ENCODE measurements around the gene CFAP74. TPM values are rescaled to one million over a fixed set of nuclear protein-coding genes. Genes with fewer than 3 reads are reported as not detected.

Gene CFAP74
- total RNA-seq, 1 experiment from 2014 or later: not detected

DNA sequence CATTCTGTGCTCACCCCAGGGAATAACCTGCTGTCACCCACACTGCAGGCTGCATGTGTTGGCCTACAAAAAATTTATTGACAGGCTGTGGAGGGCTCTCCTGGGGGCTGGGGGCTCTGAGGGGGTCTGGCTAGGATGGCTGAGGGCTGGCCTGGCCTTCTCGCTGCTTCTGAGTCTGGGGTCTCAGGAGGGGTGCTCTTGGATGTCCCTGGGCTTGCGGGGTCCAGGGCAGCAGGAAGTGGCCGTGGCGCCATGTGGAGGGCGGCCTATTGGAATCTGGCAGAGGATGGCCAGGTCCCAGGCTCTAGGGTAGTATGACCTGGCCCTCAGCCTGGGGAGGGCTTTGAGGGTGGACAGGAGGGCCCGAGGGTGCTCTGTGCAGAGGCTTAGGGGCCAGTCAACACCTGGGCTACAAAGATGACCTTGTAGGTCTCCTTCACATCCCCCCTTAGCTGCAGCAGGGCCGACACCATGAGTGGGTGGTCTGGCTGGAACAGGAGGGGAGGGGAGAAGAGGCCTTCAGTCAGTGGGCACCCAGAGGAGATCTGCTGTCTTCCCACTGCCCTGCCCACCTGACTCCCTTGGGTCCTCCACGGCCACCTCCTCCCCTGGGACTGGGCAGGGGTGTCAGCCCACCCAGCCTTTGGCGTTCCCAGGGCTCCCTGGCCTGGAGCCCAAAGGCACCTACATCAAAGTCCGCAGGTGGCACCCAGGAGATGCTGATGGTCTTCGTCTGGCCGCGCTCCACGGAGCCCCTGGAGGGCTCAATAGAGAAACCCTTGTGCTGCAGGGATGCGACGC lies 81.5 kb downstream of the CFAP74 start:
- no peak overlapping the region for H3K4me3 ChIP-seq
- DNase-seq: no peak
- no peaks in the 10 kb centered on the region for H3K36me3 ChIP-seq
- H3K27me3 ChIP-seq: peaks cover 17% of the 10 kb centered on the region
- no peaks in the 10 kb centered on the region for H3K9me3 ChIP-seq (replicated peaks)
- no peak overlapping the region for H3K27ac ChIP-seq
- H3K4me1 ChIP-seq: no peaks in the 10 kb centered on the region

DNA sequence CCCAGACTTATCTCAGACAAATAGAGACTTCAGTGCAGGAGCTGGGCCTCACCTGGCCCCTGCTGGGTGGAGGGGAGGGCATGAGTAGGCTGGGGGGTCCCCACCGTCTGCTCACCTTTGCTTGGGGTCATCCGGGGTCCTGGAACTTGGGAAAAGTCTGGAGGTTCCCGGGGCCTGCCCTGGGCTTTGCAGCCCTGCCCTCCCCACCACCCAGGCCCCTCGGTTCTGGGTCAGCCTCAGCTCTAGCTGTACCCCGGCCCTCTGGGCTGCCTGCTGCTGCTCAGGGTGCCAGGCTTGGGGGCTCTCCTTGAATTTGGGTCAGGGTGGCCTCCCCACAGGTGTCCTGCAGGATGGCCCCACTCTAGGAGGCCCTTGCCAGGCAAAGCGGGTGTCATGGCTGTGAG lies 82.1 kb downstream of the CFAP74 start:
- Histone ChIP-seq H3K4me1 (no peaks in the 10 kb centered on the region), H3K4me3 (no peak overlapping the region), H3K36me3 (no peaks in the 10 kb centered on the region), H3K9me3 (replicated peaks) (no peaks in the 10 kb centered on the region), H3K27ac (no peak overlapping the region), H3K27me3 (peaks cover 17% of the 10 kb centered on the region)
- DNase-seq: no peak

DNA sequence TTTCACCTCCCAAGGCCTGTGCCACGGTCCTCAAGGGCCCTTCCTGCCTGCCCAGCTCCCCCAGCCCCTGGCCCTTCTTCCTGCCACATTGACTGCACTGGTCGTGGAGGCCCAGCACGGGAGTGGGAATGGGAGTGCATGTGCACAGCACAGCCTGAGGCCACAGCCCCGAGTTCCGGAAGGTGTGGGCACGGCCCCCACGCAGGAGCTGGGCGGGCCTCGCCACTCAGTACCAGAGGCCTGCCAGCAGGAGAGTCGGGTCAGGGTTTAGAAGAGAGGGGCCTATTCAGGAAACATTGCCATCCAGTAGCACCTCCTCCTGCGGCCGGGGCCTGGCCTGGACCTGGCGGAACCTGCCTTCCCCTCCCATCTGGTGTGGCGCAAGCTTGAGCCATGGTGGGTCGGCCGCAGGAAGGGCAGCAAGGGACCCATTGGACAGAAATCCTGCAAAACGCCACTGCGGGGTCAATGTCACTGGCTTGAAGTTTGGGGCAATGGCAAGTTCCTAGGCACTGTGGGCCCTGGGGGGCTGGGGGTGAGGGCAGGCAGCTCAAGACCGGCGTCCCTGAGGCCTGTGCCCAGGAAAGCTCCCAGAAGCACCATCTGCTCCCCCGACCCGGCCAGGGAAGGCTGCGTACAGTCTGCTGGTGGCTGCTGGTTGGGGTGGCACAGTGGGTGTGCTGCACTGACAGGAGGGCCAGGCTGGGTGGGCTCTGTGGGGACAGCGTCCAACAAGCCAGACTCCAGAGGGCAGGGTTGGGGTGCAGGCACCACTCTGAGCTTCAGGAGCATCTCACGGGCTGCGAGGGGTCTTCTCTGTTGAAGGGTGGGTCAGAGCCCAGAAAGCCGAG lies 82.8 kb downstream of the CFAP74 start:
- Histone ChIP-seq H3K4me1 (no peaks in the 10 kb centered on the region), H3K36me3 (no peaks in the 10 kb centered on the region), H3K4me3 (no peak overlapping the region), H3K27me3 (peaks cover 17% of the 10 kb centered on the region), H3K9me3 (replicated peaks) (no peaks in the 10 kb centered on the region), H3K27ac (no peak overlapping the region)
- no peak for DNase-seq

DNA sequence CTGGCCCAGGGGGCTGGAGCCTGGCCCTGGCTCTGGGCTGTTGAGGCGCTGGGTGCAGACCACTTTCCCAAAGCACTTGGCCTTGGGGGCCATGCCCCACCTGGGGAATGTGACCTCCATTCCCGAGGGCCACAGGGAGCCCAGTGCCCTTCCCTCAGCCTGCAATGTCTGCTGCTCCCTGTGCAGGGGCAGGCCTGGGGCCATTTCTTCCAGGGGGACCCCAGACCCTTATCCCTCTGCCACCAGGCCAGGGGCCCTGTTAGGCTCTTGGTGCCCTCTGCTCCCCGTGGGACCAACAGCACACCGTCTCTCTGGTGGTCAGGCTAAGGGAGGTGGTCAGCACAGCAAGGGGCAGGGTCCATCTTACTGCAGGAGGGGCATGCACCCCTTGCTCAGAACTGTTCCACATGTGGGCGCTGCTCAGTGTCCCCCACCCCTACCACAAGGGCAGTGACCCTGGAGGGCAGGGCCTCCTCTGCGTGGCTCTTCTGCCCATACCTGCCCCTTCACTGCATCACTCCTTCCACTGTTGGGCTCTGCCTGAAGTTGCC lies 83.5 kb downstream of the CFAP74 start:
- no peak for DNase-seq
- peaks cover 2% of the 10 kb centered on the region for H3K4me1 ChIP-seq
- H3K27ac ChIP-seq: no peak overlapping the region

DNA sequence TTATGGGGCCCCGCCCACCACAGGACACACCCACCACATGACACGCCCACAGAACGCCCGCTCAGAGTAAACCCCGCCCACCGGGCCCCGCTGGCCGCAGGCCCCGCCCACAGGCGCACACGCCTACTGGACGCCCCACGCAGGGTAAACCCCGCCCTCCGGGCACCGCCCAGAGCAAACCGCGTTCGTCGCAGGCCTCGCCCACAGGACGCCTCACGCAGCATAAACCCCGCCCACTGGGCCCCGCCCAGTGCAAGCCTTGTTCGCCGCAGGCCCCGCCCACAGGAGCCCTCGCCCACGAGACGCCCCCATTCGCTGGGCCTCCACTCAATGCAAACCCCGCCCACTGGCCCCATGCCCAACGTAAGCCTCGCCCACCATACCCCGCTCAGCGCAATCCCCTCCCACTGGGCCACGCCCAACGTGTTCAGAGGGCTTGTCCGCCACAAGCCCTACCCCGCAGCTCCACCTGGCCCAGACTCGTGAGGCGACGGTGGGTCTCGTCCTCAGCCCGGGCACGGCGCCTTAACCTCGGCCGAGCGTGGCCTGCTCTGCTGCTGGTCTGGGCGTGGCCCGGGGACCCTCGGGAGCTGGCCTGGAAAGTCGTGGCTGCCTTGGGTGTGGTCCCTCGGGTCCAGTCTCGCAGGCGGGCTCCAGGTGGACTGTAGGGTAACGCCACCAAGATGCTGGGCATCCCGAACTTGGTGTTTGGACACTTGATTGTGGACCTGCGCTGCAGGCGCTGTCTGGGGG lies 84.1 kb downstream of the CFAP74 start:
- Histone ChIP-seq H3K36me3 (no peaks in the 10 kb centered on the region), H3K9me3 (replicated peaks) (no peaks in the 10 kb centered on the region), H3K4me1 (peaks cover 8% of the 10 kb centered on the region), H3K27me3 (peaks cover 14% of the 10 kb centered on the region), H3K27ac (no peak overlapping the region), H3K4me3 (peak overlapping the region; percentile 51)
- peak; percentile 96 for DNase-seq

More for the DNA sequence above, 83.5 kb downstream of the CFAP74 start:
- Histone ChIP-seq H3K4me3 (no peak overlapping the region), H3K36me3 (no peaks in the 10 kb centered on the region), H3K9me3 (replicated peaks) (no peaks in the 10 kb centered on the region), H3K27me3 (peaks cover 17% of the 10 kb centered on the region)

DNA sequence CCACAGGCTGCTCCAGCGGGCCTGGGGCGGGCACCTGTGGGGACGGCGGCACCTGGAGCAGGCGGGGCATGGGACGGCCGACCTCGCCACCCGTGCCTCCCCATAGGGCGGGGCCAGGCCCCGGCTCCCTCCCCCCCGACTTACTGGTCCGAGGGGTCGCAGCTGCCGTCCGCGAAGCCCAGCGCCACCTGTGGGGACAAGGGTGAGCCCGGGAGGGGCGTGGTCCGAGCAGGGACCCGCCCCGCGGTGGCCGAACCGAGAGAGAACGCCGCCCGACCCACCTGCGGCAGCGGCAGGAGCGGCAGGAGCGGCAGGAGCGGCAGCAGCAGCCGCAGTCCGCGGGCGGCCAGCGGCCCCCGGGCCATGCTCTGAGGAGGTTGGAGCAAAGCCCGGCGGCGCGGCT lies 84.7 kb downstream of the CFAP74 start, which contains the start of gene TMEM52:
Gene TMEM52 (minus strand): TSS at position 379 of the 403 bp plus-strand sequence. CDS start 14 bp downstream, at position 365.
- peaks cover 12% of the 10 kb centered on the region for H3K27me3 ChIP-seq
- H3K4me1 ChIP-seq: peaks cover 14% of the 10 kb centered on the region
- H3K36me3 ChIP-seq: no peaks in the 10 kb centered on the region
- H3K4me3 ChIP-seq: peak within 1 kb of the TSS; percentile 51
- H3K9me3 ChIP-seq (replicated peaks): no peaks in the 10 kb centered on the region
- DNase-seq: no peak
- no peak within 1 kb of the TSS for H3K27ac ChIP-seq

DNA sequence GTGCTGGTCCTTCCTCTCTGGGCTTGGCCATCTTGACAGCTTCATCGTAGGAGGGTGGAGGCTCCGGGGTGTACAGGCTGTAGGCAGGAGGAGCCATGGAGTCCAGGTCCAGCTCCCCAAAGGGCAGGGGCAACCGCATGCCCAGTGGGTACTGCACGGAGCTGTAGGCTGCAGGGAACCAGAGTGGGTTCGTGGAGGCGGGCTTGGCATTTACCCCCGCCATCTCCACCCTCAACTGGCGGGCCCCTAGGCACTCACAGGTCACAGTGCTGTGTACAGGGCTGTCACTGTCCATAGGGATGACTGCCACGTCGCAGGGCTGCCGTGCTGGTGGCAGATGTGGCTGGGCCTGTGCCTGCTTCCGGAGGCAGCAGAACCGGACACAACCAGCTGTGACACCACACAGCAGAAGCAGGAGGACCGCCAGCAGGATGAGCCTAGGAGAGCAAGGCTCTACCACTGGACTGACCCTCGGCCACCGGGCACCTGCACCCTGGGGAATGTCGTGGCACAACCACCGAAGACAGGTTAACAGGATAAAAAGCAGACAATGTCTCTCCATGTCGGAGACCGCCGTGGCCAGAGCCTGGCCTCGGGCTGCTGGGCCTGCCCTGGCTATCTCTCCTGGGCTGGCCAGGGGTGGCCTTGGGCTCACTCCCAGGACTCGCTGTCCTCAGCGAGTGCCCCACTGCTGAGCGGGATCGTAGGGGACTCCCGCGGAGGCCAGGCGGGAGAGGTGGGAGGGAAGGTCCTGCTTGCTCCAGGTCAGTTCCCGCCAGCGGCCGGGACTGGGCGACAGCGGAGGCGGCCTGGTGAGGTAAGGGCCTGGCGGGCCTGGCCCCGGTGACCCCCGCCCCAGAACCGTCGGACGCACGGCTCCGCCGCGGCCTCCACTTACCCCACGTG lies 85.3 kb downstream of the CFAP74 start:
- DNase-seq: no peak
- no peak overlapping the region for H3K27ac ChIP-seq
- peaks cover 17% of the 10 kb centered on the region for H3K4me1 ChIP-seq
- H3K27me3 ChIP-seq: peaks cover 9% of the 10 kb centered on the region
- peak overlapping the region; percentile 51 for H3K4me3 ChIP-seq
- H3K36me3 ChIP-seq: no peaks in the 10 kb centered on the region
- no peaks in the 10 kb centered on the region for H3K9me3 ChIP-seq (replicated peaks)

DNA sequence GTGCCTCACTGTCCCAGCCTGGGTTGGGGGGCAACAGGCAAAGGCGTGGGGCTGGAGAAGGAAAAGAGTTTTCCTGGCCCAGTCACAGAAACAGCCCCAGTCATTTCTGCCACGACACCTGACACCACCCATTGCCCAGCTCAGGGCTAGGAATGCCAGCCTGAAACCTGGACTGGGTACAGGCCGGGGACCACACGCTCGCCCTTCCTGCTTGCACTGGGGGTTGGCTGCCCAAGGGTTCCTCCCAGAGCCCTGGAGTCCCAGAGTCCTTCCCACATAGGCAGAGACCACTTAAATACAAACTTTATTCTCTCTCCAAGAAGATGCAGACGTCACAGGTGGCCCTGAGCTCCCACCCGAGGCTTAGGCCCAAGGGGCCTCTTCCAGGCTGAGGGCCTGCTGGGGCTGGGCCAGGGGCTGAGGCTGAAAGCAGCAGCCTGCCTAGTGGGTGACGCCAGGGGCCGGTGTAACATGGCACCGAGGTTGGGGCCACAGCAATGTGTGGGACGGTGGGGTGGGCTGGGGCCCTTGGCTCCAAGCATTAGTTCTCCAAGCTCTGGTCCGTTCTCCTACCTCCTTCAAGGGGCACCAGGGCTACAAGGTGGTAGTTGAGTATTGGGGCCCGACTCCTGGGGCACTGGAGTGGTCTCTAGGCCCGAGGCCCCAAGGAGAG lies 86.1 kb downstream of the CFAP74 start:
- Histone ChIP-seq H3K4me3 (no peak overlapping the region), H3K4me1 (peaks cover 17% of the 10 kb centered on the region)

DNA sequence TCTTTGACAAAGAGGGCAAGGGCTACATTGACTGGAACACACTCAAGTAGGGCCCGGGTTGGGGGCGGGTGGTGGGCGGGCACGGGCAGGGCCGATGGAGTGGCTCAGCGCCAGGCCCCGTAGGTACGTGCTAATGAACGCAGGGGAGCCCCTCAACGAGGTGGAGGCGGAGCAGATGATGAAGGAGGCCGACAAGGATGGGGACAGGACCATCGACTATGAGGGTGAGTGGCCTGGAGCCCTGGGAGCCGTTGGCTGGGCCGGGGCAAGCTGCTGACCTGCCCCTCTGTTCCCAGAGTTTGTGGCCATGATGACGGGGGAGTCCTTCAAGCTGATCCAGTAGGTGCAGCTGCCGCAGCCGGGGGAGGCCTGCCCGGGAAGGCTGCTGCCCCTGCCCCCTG lies 86.7 kb downstream of the CFAP74 start:
- Histone ChIP-seq H3K4me3 (no peak overlapping the region), H3K9me3 (replicated peaks) (no peaks in the 10 kb centered on the region), H3K4me1 (peaks cover 17% of the 10 kb centered on the region), H3K27me3 (no peaks in the 10 kb centered on the region), H3K36me3 (no peaks in the 10 kb centered on the region), H3K27ac (no peak overlapping the region)
- no peak for DNase-seq

More for the DNA sequence above, 86.1 kb downstream of the CFAP74 start:
- H3K36me3 ChIP-seq: no peaks in the 10 kb centered on the region
- DNase-seq: no peak
- H3K27me3 ChIP-seq: peaks cover 2% of the 10 kb centered on the region; the same call in 1 of the 2 replicates
- no peaks in the 10 kb centered on the region for H3K9me3 ChIP-seq (replicated peaks)
- no peak overlapping the region for H3K27ac ChIP-seq

DNA sequence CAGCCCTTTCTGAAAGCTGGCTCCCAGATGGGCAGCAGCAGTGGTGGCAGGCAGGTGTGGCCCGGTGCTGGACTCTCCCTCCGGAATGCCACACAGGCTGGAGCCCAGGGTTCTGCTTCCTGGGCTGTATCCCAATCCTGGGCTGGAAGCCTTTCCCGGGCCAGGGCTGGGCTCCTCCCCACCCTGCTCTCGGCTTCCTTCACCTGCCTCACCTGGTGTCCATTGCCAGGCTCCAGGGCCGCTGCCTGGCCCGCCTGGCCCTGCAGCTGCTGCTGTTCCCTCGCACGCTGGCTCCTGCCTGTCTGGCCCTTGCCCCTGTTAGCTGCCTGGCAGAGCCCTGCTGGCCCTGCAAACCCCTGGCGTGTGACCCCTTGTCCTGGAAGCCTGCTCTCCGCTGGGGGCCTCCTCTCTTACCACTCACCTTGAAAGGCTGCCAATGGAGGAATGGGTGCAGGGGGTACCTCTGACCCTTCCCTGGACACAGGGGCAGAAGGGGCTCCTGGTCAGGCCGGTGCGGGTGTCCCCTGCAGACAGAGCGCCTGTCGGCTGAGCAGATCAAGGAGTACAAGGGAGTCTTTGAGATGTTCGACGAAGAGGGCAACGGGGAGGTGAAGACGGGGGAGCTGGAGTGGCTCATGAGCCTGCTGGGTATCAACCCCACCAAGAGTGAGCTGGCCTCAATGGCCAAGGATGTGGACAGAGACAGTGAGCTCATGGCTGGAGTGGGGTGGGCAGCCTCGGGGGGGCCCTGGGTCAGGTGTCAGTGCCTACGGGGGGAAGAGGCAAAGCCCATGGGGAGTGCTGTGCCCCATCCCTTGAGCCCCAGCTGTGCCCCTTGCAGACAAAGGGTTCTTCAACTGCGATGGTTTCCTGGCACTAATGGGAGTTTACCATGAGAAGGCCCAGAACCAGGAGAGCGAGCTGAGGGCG lies 87.4 kb downstream of the CFAP74 start:
- peaks cover 17% of the 10 kb centered on the region for H3K4me1 ChIP-seq
- no peak overlapping the region for H3K27ac ChIP-seq
- no peaks in the 10 kb centered on the region for H3K27me3 ChIP-seq
- H3K4me3 ChIP-seq: no peak overlapping the region
- H3K36me3 ChIP-seq: no peaks in the 10 kb centered on the region
- DNase-seq: no peak
- no peaks in the 10 kb centered on the region for H3K9me3 ChIP-seq (replicated peaks)

DNA sequence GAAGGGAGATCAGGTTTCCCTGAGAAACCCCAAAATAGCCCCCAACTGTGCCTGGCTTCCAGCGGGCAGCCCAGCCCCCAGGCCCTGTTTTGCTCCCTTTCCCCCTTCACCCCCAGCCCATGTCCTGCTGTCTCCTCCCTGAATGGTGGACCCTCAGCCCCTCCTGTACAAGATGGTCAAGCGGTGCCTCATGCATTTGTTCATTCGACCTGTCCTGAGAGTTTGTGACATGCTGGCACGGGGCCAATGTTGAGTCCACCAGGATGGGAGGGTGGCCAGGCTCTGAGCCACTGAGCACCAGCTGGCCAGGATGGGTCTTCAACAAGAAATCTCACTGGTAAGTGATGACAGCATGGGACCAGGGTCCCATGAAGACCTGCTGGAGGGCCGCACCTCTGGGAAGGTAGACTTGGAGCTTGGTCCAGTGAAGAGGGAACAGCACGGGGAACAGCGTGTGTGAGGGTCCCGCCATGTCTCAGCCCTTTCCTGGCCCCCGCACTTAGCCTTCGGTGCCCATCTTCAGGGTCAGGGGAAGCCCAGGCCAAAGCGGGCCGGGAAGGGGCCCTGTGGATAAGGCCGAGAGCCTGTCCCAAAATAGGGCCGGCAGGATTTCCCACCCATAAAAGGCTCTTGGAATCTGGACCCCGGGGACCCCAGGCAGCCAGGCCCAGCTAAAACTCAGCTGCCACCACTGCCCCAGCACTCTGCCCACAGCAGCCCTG lies 88.5 kb downstream of the CFAP74 start, which contains the start of gene CALML6:
Gene CALML6 (plus strand): TSS at position 290 of the 722 bp plus-strand sequence. CDS start 21 bp downstream, at position 311.
- Histone ChIP-seq H3K27ac (peak within 1 kb of the TSS; percentile 12; the same call in 1 of the 2 replicates), H3K36me3 (no peaks in the 10 kb centered on the region)

More for the DNA sequence above, 88.5 kb downstream of the CFAP74 start, which contains the start of gene CALML6:
- no peak for DNase-seq
- Histone ChIP-seq H3K4me3 (no peak within 1 kb of the TSS), H3K27me3 (no peaks in the 10 kb centered on the region), H3K9me3 (replicated peaks) (no peaks in the 10 kb centered on the region), H3K4me1 (peaks cover 17% of the 10 kb centered on the region)
